Measurements from ENCODE around the gene FUS. TPM values are rescaled to one million over a fixed set of nuclear protein-coding genes. Genes with fewer than 3 reads are reported as not detected.
A peak's percentile ranks its signal among the peaks of the same experiment; 100 is the strongest.
"Not testable (repeated sequence)": the region's sequence is repeated elsewhere in the genome, so short reads cannot be mapped to it uniquely, and the experiment has no call there.

FUS gene
- total RNA-seq, 2 donors from 2014 or later = 158 to 173 TPM

- intact Hi-C loops (cut with DNase I, micrococcal nuclease); DNase-seq; ATAC-seq: not testable (repeated sequence)
Measured at GRCh38 chr16:31195861-31196260, 15.9 kb downstream of the FUS start.

GRCh38 chr16:31196324-31197088 lies 16.6 kb downstream of the FUS start:
- DNase-seq = no peak
- no peak for ATAC-seq
- intact Hi-C loops (cut with DNase I, micrococcal nuclease) = no loop called here

- ATAC-seq (no peak), DNase-seq (no peak)
- intact Hi-C loops (cut with DNase I, micrococcal nuclease) = no loop called here
Measured at GRCh38 chr16:31198207-31198882, 18.4 kb downstream of the FUS start.

GRCh38 chr16:31199430-31200041 lies 19.6 kb downstream of the FUS start:
- no peak for DNase-seq
- intact Hi-C loops (cut with DNase I, micrococcal nuclease) = no loop called here
- no peak for ATAC-seq

GRCh38 chr16:31200111-31200510 lies 20.2 kb downstream of the FUS start:
- DNase-seq; ATAC-seq; intact Hi-C loops (cut with DNase I, micrococcal nuclease): not testable (repeated sequence)

- intact Hi-C loops (cut with DNase I, micrococcal nuclease) = no loop called here
Measured at GRCh38 chr16:31200821-31201568, 21.1 kb downstream of the FUS start.

GRCh38 chr16:31201582-31202413 lies 21.9 kb downstream of the FUS start:
- peak; percentile 82 for ATAC-seq
- intact Hi-C loops (cut with DNase I, micrococcal nuclease) = no loop called here
- DNase-seq = peak; percentile 78 to 83

More at GRCh38 chr16:31200821-31201568, 21.1 kb downstream of the FUS start:
- ATAC-seq (peak; percentile 22), DNase-seq (peak in 1 of 2 donors; percentile 40)

- peak; percentile 81 for ATAC-seq
- DNase-seq = peak; percentile 79 to 84
- intact Hi-C loops (cut with DNase I, micrococcal nuclease) = no loop called here
Measured at GRCh38 chr16:31202414-31203375, 22.8 kb downstream of the FUS start, which contains the start of gene PYCARD. Gene PYCARD, minus strand, starts transcription at chr16:31202760. Its CDS starts 70 bp downstream, at chr16:31202690.

GRCh38 chr16:31204871-31205666 lies 25.1 kb downstream of the FUS start:
- no peak for ATAC-seq
- intact Hi-C loops (cut with DNase I, micrococcal nuclease) = no loop called here
- no peak for DNase-seq

- no peak for DNase-seq
- intact Hi-C loops (cut with DNase I, micrococcal nuclease) = no loop called here
Measured at GRCh38 chr16:31206776-31207175, 26.8 kb downstream of the FUS start.

GRCh38 chr16:31213342-31213741 lies 33.4 kb downstream of the FUS start:
- ATAC-seq = no peak
- DNase-seq = no peak
- intact Hi-C loops (cut with DNase I, micrococcal nuclease) = no loop called here

More at GRCh38 chr16:31206776-31207175, 26.8 kb downstream of the FUS start:
- no peak for ATAC-seq

GRCh38 chr16:31213877-31214707 lies 34.2 kb downstream of the FUS start, which contains the start of gene TRIM72:
Gene TRIM72, plus strand, starts transcription at chr16:31214119. Its CDS starts 620 bp downstream, at chr16:31214739.
- intact Hi-C loops (cut with DNase I, micrococcal nuclease) = no loop called here
- DNase-seq (no peak), ATAC-seq (no peak)

GRCh38 chr16:31214708-31215286 lies 34.9 kb downstream of the FUS start:
- DNase-seq (no peak), ATAC-seq (peak; percentile 29)
- intact Hi-C loops (cut with DNase I, micrococcal nuclease) = no loop called here

- intact Hi-C loops (cut with DNase I, micrococcal nuclease) = no loop called here
- DNase-seq = peak; percentile 53 to 67
- ATAC-seq = peak; percentile 92
Measured at GRCh38 chr16:31215287-31216162, 35.6 kb downstream of the FUS start.
